MCF 10A (cell line): Measurements from ENCODE around the gene SLC6A11. TPM values are rescaled to one million over a fixed set of nuclear protein-coding genes. Genes with fewer than 3 reads are reported as not detected.

Experiments
- BruUV-seq: library from RNA; stranded (reverse); fragments of 400-500 nt; replicated peaks from 2 replicates; lab custom pipeline; 2021; lab: Mats Ljungman, UMichigan
- CTCF ChIA-PET: fragments of 300-600 bp; sonication (Branson Sonifier 250); formaldehyde crosslinking; extraction: SDS; loops from one replicate; lab custom pipeline; 2021; ENCODE audit warnings: antibody characterized with exemption, inconsistent platforms; lab: Yijun Ruan, JAX
- POLR2A ChIA-PET: fragments of 300-600, 350-650 bp; sonication (Branson Sonifier 250); formaldehyde crosslinking; extraction: SDS; loops from one replicate; lab custom pipeline; 2020; ENCODE audit warnings: antibody characterized with exemption, inconsistent platforms; lab: Yijun Ruan, JAX
- DNase-seq: peaks from one replicate; pipeline ENCODE4 v3.0.0-alpha.2; 2018; ENCODE audit not compliant: unreplicated experiment
- H3K27ac Mint-ChIP-seq: one replicate; pipeline ENCODE4 v1.8.0; 2022; ENCODE audit warnings: mild to moderate bottlenecking, low read depth, mixed read lengths; ENCODE audit not compliant: unreplicated experiment
- H3K27me3 Mint-ChIP-seq: one replicate; pipeline ENCODE4 v1.8.0; 2022; ENCODE audit warnings: mixed read lengths; ENCODE audit not compliant: insufficient read depth, unreplicated experiment
- H3K36me3 Mint-ChIP-seq: one replicate; pipeline ENCODE4 v1.8.0; 2022; ENCODE audit warnings: mild to moderate bottlenecking, moderate library complexity, mixed read lengths; ENCODE audit not compliant: insufficient read depth, unreplicated experiment
- H3K4me1 Mint-ChIP-seq: one replicate; pipeline ENCODE4 v1.8.0; 2022; ENCODE audit warnings: mixed read lengths; ENCODE audit not compliant: insufficient read depth, unreplicated experiment
- H3K4me3 Mint-ChIP-seq: one replicate; pipeline ENCODE4 v1.8.0; 2022; ENCODE audit warnings: mild to moderate bottlenecking, moderate library complexity, mixed read lengths; ENCODE audit not compliant: unreplicated experiment
- H3K9me3 Mint-ChIP-seq: one replicate; pipeline ENCODE4 v1.8.0; 2022; ENCODE audit warnings: mixed read lengths; ENCODE audit not compliant: unreplicated experiment
- intact Hi-C: fragments of 100-400 bp; cut with micrococcal nuclease; formaldehyde crosslinking; loops from 2 replicates; pipeline ENCODE4 v1.14.1; 2022
- total RNA-seq: library from RNA; stranded (reverse); gene quantifications from 2 replicates; pipeline ENCODE4 v1.2.3, GENCODE V29; 2022
- TF ChIP-seq, protein P1 (sequence below): fragments of 200-600 bp; IDR thresholded peaks from one replicate; pipeline ENCODE4 v1.8.0; 2022; ENCODE audit warnings: antibody characterized with exemption, mild to moderate bottlenecking; ENCODE audit not compliant: unreplicated experiment

Gene SLC6A11
- total RNA-seq, 1 experiment from 2014 or later: 1.4 TPM

GRCh38 chr3:10774129-10774670 is 41.8 kb upstream of the SLC6A11 start:
- intact Hi-C loops: no loop called here
- Mint-ChIP-seq H3K27ac (no peak overlapping the region), H3K27me3 (no peaks in the 10 kb centered on the region), H3K4me3 (no peak overlapping the region), H3K36me3 (no peaks in the 10 kb centered on the region), H3K4me1 (peaks cover 6% of the 10 kb centered on the region), H3K9me3 (no peaks in the 10 kb centered on the region)
- TF ChIP-seq, protein P1, sequence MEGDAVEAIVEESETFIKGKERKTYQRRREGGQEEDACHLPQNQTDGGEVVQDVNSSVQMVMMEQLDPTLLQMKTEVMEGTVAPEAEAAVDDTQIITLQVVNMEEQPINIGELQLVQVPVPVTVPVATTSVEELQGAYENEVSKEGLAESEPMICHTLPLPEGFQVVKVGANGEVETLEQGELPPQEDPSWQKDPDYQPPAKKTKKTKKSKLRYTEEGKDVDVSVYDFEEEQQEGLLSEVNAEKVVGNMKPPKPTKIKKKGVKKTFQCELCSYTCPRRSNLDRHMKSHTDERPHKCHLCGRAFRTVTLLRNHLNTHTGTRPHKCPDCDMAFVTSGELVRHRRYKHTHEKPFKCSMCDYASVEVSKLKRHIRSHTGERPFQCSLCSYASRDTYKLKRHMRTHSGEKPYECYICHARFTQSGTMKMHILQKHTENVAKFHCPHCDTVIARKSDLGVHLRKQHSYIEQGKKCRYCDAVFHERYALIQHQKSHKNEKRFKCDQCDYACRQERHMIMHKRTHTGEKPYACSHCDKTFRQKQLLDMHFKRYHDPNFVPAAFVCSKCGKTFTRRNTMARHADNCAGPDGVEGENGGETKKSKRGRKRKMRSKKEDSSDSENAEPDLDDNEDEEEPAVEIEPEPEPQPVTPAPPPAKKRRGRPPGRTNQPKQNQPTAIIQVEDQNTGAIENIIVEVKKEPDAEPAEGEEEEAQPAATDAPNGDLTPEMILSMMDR: no peak
- ChIA-PET POLR2A (no interaction called here), CTCF (interaction anchor here (1.7 kb wide), 1 partner anchor 172 kb away, joined by 7 read pairs; no protein-coding TSS in a partner anchor)
- DNase-seq: no peak
- no TSS peak for BruUV-seq

DNA sequence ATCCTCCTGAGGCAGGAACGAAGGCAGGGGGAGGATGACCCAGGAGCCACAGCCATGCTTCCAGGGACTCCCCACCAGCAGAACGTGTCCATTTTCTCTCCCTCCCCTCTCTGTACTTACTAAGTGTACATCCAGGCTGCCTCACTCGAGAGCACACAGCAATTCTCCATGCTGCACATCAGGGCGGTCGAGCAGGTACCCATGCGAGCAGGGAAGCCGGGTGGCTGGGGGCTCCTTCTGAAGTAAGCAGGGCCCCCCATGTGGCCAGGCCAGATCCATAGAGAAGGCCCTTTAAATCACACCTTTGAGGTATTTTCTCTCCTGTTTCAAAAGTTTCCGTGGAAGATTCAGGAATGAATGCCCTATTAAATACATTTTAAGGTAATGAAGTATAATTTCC is 41.2 kb upstream of the SLC6A11 start:
- ChIA-PET CTCF (no interaction called here), POLR2A (no interaction called here)
- DNase-seq: no peak
- Mint-ChIP-seq H3K27ac (no peak overlapping the region), H3K36me3 (no peaks in the 10 kb centered on the region), H3K9me3 (no peaks in the 10 kb centered on the region), H3K4me3 (no peak overlapping the region), H3K4me1 (peaks cover 6% of the 10 kb centered on the region), H3K27me3 (no peaks in the 10 kb centered on the region)
- intact Hi-C loops: no loop called here
- TF ChIP-seq, protein P1: no peak
- no TSS peak for BruUV-seq

DNA sequence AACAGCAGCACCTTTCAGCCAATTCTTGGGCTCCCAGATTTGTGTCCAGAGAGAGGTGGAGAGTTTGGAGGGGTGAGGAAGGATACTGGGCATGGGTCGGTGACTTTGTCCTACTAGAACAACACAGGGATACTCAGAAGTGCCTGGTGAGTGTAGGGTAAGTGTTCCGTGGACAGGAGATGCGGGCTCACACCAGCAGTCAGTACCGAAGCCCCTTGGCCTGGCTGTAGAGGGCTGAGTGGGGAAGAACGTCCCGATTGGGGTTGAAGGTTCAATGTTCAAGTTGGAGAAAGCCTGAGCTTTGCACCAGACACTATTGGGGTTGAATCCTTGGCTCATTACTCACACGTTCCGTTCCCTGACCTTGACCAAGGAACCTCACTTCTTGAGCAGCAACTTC is 40.8 kb upstream of the SLC6A11 start:
- Mint-ChIP-seq H3K27ac (no peak overlapping the region), H3K27me3 (no peaks in the 10 kb centered on the region), H3K4me3 (no peak overlapping the region), H3K4me1 (peaks cover 10% of the 10 kb centered on the region), H3K9me3 (no peaks in the 10 kb centered on the region), H3K36me3 (no peaks in the 10 kb centered on the region)
- DNase-seq: no peak
- no TSS peak for BruUV-seq
- ChIA-PET POLR2A (no interaction called here), CTCF (interaction anchor here (0.9 kb wide), 1 partner anchor 17 kb away, joined by 3 read pairs; no protein-coding TSS in a partner anchor)
- TF ChIP-seq, protein P1: no peak
- intact Hi-C loops: no loop called here

- no peak for DNase-seq
- POLR2A ChIA-PET: interaction anchor here (0.7 kb wide), 1 partner anchor 611 kb away, joined by 5 read pairs; no protein-coding TSS in a partner anchor
- BruUV-seq: no TSS peak
- no peaks in the 10 kb centered on the region for H3K27me3 Mint-ChIP-seq
- no peaks in the 10 kb centered on the region for H3K36me3 Mint-ChIP-seq
- CTCF ChIA-PET: interaction anchor here (0.7 to 0.9 kb wide), 3 partner anchors 18 to 170 kb away, joined by 3 read pairs; no protein-coding TSS in a partner anchor
- intact Hi-C loops: no loop called here
- peaks cover 12% of the 10 kb centered on the region for H3K4me1 Mint-ChIP-seq
- TF ChIP-seq, protein P1: no peak
- H3K9me3 Mint-ChIP-seq: no peaks in the 10 kb centered on the region
- H3K27ac Mint-ChIP-seq: no peak overlapping the region
- no peak overlapping the region for H3K4me3 Mint-ChIP-seq
Observed at GRCh38 chr3:10775828-10776227, 40.2 kb upstream of the SLC6A11 start.
